Measurements from ENCODE around the gene LY6G6C. TPM values are rescaled to one million over a fixed set of nuclear protein-coding genes. Genes with fewer than 3 reads are reported as not detected.

LY6G6C gene
- polyA plus RNA-seq, 1 donor: 0.62 TPM

GRCh38 chr6:31680226-31681134, 41.1 kb downstream of the LY6G6C start, which contains the start of gene LY6G5C:
LY6G5C (minus strand) TSS chr6:31681067; CDS start chr6:31680373, 694 bp downstream.
- DNase-seq (ENCODE audit: low read depth): peak; percentile 77

- DNase-seq (ENCODE audit: low read depth): no peak
These were observed 43.6 kb downstream of the LY6G6C start for GRCh38 chr6:31677955-31678354.

DNA sequence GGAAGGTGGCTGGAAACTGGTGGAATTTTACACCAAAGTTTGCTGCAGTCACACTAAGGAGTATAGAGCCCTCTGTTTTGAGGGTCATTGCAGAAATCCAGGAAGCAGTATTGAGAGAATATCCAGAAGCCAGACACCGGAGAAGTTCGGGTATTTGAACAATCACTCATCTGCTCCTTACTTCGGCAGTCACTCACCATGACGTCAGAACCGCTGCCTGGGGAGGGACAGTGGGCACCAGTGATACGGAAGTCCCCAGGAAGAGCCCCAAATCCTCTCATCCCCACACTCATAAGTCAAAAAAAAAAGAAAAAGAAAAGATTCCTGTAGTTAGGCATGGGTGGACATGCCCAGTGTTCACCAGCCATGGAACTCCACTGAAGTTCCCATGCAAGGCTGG, 44.6 kb downstream of the LY6G6C start:
- DNase-seq (ENCODE audit: low read depth): no peak

DNA sequence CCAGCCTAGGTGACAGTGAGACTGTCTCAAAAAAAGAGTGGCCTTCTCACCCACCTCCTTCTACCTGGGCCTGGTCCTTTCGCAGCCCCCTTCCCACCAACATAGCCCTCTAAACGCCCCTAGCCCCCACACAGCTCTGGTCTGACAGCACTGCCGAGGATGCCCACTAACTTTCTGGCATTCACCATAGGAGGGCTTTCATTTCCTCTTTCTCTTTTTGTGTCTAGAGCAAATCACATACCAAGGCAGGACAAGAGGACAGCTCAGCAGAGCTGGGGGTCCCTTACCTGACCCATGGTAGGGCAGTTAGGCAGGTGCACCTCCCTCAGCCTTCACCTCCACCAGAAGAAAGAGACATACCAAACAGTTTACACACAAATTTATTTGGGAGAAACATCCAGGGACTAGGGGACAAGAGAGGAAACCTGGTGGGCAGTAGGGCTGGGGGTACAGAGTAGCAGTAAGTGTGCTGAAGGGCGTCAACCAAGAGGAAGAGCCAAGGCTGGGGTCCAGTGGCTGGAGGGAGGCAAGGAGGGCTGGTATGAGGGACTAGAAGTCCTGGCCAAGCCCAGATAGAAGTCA, 45.1 kb downstream of the LY6G6C start:
- no peak for DNase-seq (ENCODE audit: low read depth)

- DNase-seq (ENCODE audit: low read depth): no peak
These were observed 51.9 kb downstream of the LY6G6C start, which contains the start of gene LY6G5B for GRCh38 chr6:31669676-31670075. LY6G5B (plus strand) TSS chr6:31669976; CDS start chr6:31670951, 975 bp downstream.

Other genes starting within 250 kb of the LY6G6C start
- 1.1 TPM for gene MICB, start 223.6 kb downstream of the LY6G6C start, polyA plus RNA-seq (ENCODE audit: insufficient read length)
- gene MCCD1, start 192.8 kb downstream of the LY6G6C start, polyA plus RNA-seq (ENCODE audit: insufficient read length): not detected
- gene DDX39B, start 179.7 kb downstream of the LY6G6C start, polyA plus RNA-seq (ENCODE audit: insufficient read length): 368 TPM
- 3.0 TPM for gene ATP6V1G2, start 175.1 kb downstream of the LY6G6C start, polyA plus RNA-seq (ENCODE audit: insufficient read length)
- 16.8 TPM for gene NFKBIL1, start 174.1 kb downstream of the LY6G6C start, polyA plus RNA-seq (ENCODE audit: insufficient read length)
- 0.18 TPM for gene LTA, start 149.5 kb downstream of the LY6G6C start, polyA plus RNA-seq (ENCODE audit: insufficient read length)
- not detected for gene TNF, start 146.2 kb downstream of the LY6G6C start, polyA plus RNA-seq (ENCODE audit: insufficient read length)
- gene LTB, start 139.3 kb downstream of the LY6G6C start, polyA plus RNA-seq (ENCODE audit: insufficient read length): 1.1 TPM
- gene LST1, start 135.5 kb downstream of the LY6G6C start, polyA plus RNA-seq (ENCODE audit: insufficient read length): 7.4 TPM
- gene NCR3, start 128.7 kb downstream of the LY6G6C start, polyA plus RNA-seq (ENCODE audit: insufficient read length): 0.24 TPM
- 13.4 TPM for gene AIF1, start 106.5 kb downstream of the LY6G6C start, polyA plus RNA-seq (ENCODE audit: insufficient read length)
- 133 TPM for gene PRRC2A, start 101.0 kb downstream of the LY6G6C start, polyA plus RNA-seq (ENCODE audit: insufficient read length)
- gene BAG6, start 69.1 kb downstream of the LY6G6C start, polyA plus RNA-seq (ENCODE audit: insufficient read length): 200 TPM
- 4.3 TPM for gene APOM, start 65.9 kb downstream of the LY6G6C start, polyA plus RNA-seq (ENCODE audit: insufficient read length)
- 12.1 TPM for gene C6orf47, start 61.0 kb downstream of the LY6G6C start, polyA plus RNA-seq (ENCODE audit: insufficient read length)
- gene GPANK1, start 56.7 kb downstream of the LY6G6C start, polyA plus RNA-seq (ENCODE audit: insufficient read length): 14.1 TPM
- gene CSNK2B, start 55.7 kb downstream of the LY6G6C start, polyA plus RNA-seq (ENCODE audit: insufficient read length): 125 TPM
- 11.5 TPM for gene LY6G5B, start 51.8 kb downstream of the LY6G6C start, polyA plus RNA-seq (ENCODE audit: insufficient read length)
- gene LY6G5C, start 40.7 kb downstream of the LY6G6C start, polyA plus RNA-seq (ENCODE audit: insufficient read length): 2.7 TPM
- gene ABHD16A, start 18.4 kb downstream of the LY6G6C start, polyA plus RNA-seq (ENCODE audit: insufficient read length): 43.8 TPM
- gene LY6G6F, start 14.9 kb downstream of the LY6G6C start, polyA plus RNA-seq (ENCODE audit: insufficient read length): not detected
- 0.47 TPM for gene LY6G6D, start 6.4 kb downstream of the LY6G6C start, polyA plus RNA-seq (ENCODE audit: insufficient read length)
- 1.2 TPM for gene MPIG6B, start 1.6 kb upstream of the LY6G6C start, polyA plus RNA-seq (ENCODE audit: insufficient read length)
- 108 TPM for gene DDAH2, start 7.6 kb upstream of the LY6G6C start, polyA plus RNA-seq (ENCODE audit: insufficient read length)
- 102 TPM for gene CLIC1, start 14.8 kb upstream of the LY6G6C start, polyA plus RNA-seq (ENCODE audit: insufficient read length)
- 14.2 TPM for gene MSH5, start 18.3 kb upstream of the LY6G6C start, polyA plus RNA-seq (ENCODE audit: insufficient read length)
- gene SAPCD1, start 40.9 kb upstream of the LY6G6C start, polyA plus RNA-seq (ENCODE audit: insufficient read length): 3.0 TPM
- gene VWA7, start 55.6 kb upstream of the LY6G6C start, polyA plus RNA-seq (ENCODE audit: insufficient read length): 2.9 TPM
- 46.5 TPM for gene VARS1, start 74.0 kb upstream of the LY6G6C start, polyA plus RNA-seq (ENCODE audit: insufficient read length)
- 55.3 TPM for gene LSM2, start 85.2 kb upstream of the LY6G6C start, polyA plus RNA-seq (ENCODE audit: insufficient read length)
- gene HSPA1L, start 93.5 kb upstream of the LY6G6C start, polyA plus RNA-seq (ENCODE audit: insufficient read length): 5.0 TPM
- gene HSPA1A, start 93.8 kb upstream of the LY6G6C start, polyA plus RNA-seq (ENCODE audit: insufficient read length): 72.3 TPM
- 48.9 TPM for gene HSPA1B, start 106.0 kb upstream of the LY6G6C start, polyA plus RNA-seq (ENCODE audit: insufficient read length)
- 15.0 TPM for gene NEU1, start 141.1 kb upstream of the LY6G6C start, polyA plus RNA-seq (ENCODE audit: insufficient read length)
- gene SLC44A4, start 157.3 kb upstream of the LY6G6C start, polyA plus RNA-seq (ENCODE audit: insufficient read length): 0.37 TPM
- gene EHMT2, start 176.0 kb upstream of the LY6G6C start, polyA plus RNA-seq (ENCODE audit: insufficient read length): 29.3 TPM
- gene ZBTB12, start 180.3 kb upstream of the LY6G6C start, polyA plus RNA-seq (ENCODE audit: insufficient read length): 9.5 TPM
- 3.0 TPM for gene C2, start 206.0 kb upstream of the LY6G6C start, polyA plus RNA-seq (ENCODE audit: insufficient read length)
- 1.0 TPM for gene CFB, start 224.3 kb upstream of the LY6G6C start, polyA plus RNA-seq (ENCODE audit: insufficient read length)
- 63.3 TPM for gene NELFE, start 237.2 kb upstream of the LY6G6C start, polyA plus RNA-seq (ENCODE audit: insufficient read length)
- 27.0 TPM for gene SKIC2, start 237.4 kb upstream of the LY6G6C start, polyA plus RNA-seq (ENCODE audit: insufficient read length)

Measured in forelimb muscle (tissue), 1 donor.